Endothelial cell of umbilical vein (primary cell): ENCODE measurements around the gene RLN3.
"Not testable (repeated sequence)": the region's sequence is repeated elsewhere in the genome, so short reads cannot be mapped to it uniquely, and the experiment has no call there.

ENCODE experiments used
- CTCF ChIP-seq, 2 donors: IDR thresholded peaks; 1 replicate in 1 of 2; 2 replicates in 1 of 2; pipeline ENCODE4 v1.5.1; 2011; ENCODE audit warnings: low read length in 2 of 2, mild to moderate bottlenecking in 2 of 2, moderate library complexity in 2 of 2, control low read depth in 1 of 2, inconsistent platforms in 1 of 2, low read depth in 1 of 2; ENCODE audit not compliant: insufficient read depth in 1 of 2; ENCODE audit errors: extremely low read depth in 1 of 2
- FOS ChIP-seq: IDR thresholded peaks from 2 replicates; pipeline ENCODE4 v1.6.1; 2011; ENCODE audit warnings: mild to moderate bottlenecking, low read length, moderate library complexity, borderline replicate concordance; ENCODE audit not compliant: insufficient read depth

GRCh38 chr19:14050961-14051360 is 23.0 kb downstream of the RLN3 start:
- not testable (repeated sequence) for TF ChIP-seq CTCF (IDR thresholded peaks at IDR 0.05; ENCODE audit: extremely low read depth in 1 of 2, insufficient read depth in 1 of 2, low read depth in 1 of 2, low read length in 2 of 2); FOS
